HEK293 (cell line): Measurements from ENCODE around the gene COTL1.

Source experiments
- ZNF174 ChIP-seq: fragments of 450-650 bp; formaldehyde crosslinking; IDR thresholded peaks from 2 replicates; pipeline ENCODE4 v1.5.0; 2017; ENCODE audit warnings: missing biosample characterization, mild to moderate bottlenecking, missing genetic modification characterization
- TF ChIP-seq, protein P1 (sequence below): fragments of 450-650 bp; formaldehyde crosslinking; IDR thresholded peaks from 2 replicates; pipeline ENCODE4 v1.5.1; 2016; ENCODE audit warnings: missing biosample characterization, missing genetic modification characterization
- TF ChIP-seq, protein P2 (sequence below): fragments of 450-650 bp; formaldehyde crosslinking; IDR thresholded peaks from 2 replicates; pipeline ENCODE4 v1.5.1; 2016; ENCODE audit warnings: missing biosample characterization, missing genetic modification characterization
- TF ChIP-seq, protein P3 (sequence below): fragments of 450-650 bp; formaldehyde crosslinking; IDR thresholded peaks from 2 replicates; pipeline ENCODE4 v1.5.1; 2016; ENCODE audit warnings: missing biosample characterization, missing genetic modification characterization

DNA sequence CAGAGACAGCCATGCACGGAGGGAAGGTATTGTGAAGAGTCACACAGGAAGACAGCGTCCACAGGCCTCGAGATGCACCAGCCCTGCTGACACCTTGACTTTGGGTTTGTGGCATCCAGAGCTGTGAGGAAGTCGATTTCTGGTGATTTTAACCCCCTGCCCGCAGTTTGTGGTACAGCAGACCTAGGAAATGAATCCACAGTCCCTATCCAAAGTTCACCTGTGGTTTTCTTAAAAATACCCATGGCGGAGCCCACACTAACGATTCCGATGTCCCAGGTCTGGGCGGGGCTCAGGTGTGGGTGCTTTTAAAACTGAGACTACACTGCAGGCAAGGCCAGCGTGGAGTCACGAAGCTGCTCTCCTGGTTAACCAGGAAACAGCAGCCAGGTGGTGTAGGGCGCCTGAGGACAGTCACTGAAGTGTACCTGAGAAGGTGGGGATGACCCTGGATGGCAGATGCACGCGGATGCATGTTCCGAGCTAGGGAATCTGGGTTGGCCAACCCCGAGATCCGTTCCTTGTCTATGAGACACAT, 99.0 kb downstream of the COTL1 start:
- no peak for TF ChIP-seq ZNF174
- TF ChIP-seq, protein P1, sequence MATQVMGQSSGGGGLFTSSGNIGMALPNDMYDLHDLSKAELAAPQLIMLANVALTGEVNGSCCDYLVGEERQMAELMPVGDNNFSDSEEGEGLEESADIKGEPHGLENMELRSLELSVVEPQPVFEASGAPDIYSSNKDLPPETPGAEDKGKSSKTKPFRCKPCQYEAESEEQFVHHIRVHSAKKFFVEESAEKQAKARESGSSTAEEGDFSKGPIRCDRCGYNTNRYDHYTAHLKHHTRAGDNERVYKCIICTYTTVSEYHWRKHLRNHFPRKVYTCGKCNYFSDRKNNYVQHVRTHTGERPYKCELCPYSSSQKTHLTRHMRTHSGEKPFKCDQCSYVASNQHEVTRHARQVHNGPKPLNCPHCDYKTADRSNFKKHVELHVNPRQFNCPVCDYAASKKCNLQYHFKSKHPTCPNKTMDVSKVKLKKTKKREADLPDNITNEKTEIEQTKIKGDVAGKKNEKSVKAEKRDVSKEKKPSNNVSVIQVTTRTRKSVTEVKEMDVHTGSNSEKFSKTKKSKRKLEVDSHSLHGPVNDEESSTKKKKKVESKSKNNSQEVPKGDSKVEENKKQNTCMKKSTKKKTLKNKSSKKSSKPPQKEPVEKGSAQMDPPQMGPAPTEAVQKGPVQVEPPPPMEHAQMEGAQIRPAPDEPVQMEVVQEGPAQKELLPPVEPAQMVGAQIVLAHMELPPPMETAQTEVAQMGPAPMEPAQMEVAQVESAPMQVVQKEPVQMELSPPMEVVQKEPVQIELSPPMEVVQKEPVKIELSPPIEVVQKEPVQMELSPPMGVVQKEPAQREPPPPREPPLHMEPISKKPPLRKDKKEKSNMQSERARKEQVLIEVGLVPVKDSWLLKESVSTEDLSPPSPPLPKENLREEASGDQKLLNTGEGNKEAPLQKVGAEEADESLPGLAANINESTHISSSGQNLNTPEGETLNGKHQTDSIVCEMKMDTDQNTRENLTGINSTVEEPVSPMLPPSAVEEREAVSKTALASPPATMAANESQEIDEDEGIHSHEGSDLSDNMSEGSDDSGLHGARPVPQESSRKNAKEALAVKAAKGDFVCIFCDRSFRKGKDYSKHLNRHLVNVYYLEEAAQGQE (tag by site-specific recombination), result no peak
- TF ChIP-seq, protein P2, sequence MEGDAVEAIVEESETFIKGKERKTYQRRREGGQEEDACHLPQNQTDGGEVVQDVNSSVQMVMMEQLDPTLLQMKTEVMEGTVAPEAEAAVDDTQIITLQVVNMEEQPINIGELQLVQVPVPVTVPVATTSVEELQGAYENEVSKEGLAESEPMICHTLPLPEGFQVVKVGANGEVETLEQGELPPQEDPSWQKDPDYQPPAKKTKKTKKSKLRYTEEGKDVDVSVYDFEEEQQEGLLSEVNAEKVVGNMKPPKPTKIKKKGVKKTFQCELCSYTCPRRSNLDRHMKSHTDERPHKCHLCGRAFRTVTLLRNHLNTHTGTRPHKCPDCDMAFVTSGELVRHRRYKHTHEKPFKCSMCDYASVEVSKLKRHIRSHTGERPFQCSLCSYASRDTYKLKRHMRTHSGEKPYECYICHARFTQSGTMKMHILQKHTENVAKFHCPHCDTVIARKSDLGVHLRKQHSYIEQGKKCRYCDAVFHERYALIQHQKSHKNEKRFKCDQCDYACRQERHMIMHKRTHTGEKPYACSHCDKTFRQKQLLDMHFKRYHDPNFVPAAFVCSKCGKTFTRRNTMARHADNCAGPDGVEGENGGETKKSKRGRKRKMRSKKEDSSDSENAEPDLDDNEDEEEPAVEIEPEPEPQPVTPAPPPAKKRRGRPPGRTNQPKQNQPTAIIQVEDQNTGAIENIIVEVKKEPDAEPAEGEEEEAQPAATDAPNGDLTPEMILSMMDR (tag by site-specific recombination), result no peak
- TF ChIP-seq, protein P3, sequence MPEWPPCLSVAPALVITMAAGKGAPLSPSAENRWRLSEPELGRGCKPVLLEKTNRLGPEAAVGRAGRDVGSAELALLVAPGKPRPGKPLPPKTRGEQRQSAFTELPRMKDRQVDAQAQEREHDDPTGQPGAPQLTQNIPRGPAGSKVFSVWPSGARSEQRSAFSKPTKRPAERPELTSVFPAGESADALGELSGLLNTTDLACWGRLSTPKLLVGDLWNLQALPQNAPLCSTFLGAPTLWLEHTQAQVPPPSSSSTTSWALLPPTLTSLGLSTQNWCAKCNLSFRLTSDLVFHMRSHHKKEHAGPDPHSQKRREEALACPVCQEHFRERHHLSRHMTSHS (tag by site-specific recombination), result no peak
